NCI-H526 treated with DMSO at 0.1 percent for 48 hours (cell line): ENCODE results near the gene APOBEC3F.
"Not testable (repeated sequence)": the region's sequence is repeated elsewhere in the genome, so short reads cannot be mapped to it uniquely, and the experiment has no call there.

Source experiments
- DNase-seq: peaks from one replicate; lab custom pipeline; 2025; lab: John Stamatoyannopoulos, UW

The APOBEC3F gene

DNA sequence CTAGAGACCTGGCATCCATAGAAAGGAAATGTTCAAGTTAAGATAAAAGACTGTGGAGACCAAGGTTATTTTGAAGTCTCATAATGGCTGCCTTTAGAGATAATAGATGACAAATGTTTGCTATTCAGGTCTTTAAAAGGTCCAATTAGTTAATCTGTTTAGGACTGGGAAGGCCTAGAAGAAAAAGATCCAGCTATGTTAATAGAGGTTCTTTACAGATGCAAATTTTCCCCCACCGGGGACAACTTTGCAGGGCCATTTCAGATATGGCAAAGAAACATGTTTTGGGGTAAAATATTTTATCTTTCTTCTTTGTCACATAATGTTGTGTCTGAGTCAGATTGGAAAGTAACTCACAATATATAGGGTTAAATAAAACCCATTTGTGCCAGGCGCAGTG lies 33.3 kb downstream of the APOBEC3F start:
- no peak for DNase-seq

DNA sequence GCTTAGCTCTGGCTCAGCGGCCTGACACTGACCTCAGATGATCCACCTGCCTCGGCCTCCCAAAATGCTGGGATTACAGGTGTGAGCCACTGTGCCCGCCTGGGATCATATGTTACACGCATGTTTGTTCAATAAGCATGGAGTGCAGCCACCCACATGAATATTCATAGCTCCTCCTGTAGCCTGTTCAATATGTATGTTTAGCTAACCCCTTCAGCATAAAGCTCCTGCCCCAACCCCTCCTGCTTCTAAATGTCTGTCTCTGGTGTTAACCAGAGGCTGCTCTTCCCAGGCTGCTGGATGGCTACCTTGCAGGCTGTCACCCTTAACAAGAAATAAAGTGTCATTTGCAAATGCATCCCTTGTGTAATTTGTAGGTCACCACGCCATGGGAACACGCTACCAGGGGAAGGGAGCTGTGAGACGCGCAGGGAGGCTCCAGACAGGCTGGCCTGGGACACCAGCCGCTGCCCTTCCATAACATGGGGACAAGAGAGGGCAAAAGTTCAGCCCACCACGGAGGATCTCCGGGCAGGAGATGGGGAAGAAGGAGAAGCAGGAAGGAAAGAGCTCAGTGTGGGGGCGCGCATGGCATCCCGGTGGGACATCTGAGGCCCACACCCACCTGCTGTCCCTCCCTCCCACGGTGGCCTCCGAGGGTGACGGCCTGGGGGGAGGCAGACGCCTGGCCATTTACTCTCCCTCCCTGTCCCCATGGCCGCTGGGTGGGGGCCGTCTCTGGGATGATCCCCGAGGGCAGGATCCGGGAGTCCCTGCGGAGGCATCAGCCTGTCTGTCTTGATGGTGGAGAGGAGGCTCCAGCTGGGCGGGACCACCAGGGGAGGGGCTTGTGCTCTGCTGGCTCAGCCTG lies 35.7 kb downstream of the APOBEC3F start:
- peak; percentile 1 for DNase-seq

DNA sequence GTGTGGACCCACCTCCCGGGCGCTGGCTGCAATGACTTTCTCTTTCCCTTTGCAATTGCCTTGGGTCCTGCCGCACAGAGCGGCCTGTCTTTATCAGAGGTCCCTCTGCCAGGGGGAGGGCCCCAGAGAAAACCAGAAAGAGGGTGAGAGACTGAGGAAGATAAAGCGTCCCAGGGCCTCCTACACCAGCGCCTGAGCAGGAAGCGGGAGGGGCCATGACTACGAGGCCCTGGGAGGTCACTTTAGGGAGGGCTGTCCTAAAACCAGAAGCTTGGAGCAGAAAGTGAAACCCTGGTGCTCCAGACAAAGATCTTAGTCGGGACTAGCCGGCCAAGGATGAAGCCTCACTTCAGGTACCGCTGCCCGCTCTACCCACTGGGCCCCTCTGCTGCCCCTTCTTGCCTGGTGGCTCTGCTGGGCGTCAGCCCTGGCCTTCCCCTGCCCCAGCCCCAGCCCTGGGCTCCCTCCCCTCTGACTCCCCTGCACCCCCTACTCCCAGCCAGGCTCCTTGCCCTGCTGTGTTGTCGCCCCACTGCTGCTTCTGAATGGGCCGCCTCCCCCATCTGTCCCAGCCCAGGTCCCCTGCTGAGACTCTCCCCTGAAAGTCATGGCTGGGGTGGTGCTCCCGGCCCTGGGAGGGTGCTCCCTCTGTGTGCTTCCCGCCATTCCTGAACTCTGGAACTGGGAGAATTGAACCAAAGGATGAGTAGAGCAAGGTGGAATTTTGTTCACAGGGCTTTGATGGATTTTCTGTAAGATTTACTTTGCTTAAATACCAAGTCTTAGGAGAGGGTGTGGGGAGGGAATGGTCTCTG lies 36.6 kb downstream of the APOBEC3F start, which contains the start of gene APOBEC3G:
APOBEC3G (plus strand) TSS at position 250 of the 815 bp plus-strand sequence; CDS start at position 337, 87 bp downstream.
- DNase-seq, result not testable (repeated sequence)

DNA sequence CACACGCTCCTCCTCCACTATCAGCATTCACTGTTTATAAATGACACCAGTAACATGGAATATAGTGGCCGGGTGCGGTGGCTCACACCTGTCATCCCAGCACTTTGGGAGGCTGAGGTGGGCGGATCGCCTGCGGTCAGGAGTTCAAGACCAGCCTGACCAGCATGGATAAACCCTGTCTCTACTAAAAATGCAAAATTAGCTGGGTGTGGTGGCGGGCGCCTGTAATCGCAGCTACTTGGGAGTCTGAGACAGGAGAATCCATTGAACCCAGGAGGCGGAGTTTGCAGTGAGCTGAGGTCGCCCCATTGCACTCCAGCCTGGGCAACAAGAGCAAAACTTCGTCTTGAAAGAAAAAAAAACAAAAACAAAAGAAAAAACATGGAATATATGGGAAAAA lies 37.2 kb downstream of the APOBEC3F start:
- not testable (repeated sequence) for DNase-seq

DNA sequence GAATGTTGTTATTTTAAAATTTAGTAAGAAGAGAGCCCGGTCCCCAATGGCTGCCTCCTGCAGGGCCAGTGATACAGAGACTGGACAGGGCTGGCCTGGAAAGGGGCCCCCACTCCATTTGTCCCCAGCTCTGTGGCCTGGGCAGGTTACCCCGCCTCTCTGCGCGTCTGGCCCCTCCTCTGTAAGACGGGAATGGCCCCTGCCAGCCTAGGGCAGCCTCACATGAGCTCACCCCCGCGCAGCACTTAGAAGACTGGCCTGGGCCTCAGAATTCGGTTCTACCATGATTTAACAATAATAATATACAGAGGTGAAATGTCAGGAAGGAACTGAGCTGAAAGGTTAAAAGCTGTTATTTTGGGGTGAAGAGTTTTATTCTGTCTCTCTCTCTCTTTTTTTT lies 37.7 kb downstream of the APOBEC3F start:
- no peak for DNase-seq

DNA sequence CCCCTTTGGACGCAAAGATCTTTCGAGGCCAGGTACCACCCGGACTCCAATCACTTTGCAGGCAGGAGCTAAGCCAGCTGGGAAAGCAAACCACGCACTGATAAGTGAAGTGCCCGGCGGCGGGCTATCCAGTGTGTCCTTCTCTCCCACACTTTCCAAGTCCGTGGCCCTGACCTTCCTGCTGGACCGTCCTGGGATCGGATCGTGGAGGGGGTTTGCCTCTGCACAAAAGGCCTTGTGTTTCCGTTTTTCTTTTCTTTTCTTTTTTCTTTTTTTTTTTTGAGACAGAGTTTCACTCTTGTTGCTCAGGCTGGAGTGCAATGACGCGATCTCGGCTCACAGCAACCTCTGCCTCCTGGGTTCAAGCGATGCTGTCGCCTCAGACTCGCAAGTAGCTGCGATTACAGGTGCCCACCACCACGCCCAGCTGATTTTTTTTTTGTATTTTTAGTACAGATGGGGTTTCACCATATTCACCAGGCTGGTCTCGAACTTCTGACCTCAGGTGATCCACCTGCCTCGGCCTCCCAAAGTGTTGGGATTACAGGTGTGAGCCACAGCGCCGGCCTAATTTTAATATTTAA lies 38.5 kb downstream of the APOBEC3F start:
- not testable (repeated sequence) for DNase-seq

DNA sequence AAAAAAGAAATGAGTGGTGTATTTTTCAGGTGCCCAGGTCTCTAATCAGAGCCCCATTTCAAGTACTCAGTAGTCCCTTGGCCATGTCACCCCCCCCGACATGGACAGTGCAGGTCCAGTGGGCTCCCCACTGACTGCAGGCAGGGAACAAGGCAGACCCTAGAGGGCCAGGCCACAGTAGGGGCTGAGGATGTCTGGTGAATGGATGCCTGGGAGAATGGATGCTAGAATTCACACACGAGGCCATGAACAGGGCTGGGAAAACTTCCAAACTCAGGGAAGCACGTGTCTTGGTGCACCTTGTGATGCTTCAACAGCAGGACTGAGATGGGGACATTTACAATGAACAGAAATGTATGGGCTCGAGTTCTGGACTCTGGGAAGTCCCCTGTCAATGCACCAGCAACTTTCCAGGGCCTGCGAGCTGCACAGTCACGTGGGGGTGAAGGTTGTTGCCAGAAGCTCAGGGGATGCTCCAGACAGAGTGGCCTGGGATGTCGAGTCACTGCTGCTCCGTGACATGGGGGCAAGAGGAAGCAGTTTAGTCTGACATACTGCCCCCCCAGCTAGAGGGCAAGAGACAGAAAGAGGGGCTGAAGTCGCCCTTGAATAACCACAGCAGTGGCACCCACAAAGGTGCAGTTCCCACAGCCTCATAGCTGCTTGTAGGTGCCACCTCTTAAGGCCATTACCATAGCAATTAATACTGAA lies 39.5 kb downstream of the APOBEC3F start:
- no peak for DNase-seq

DNA sequence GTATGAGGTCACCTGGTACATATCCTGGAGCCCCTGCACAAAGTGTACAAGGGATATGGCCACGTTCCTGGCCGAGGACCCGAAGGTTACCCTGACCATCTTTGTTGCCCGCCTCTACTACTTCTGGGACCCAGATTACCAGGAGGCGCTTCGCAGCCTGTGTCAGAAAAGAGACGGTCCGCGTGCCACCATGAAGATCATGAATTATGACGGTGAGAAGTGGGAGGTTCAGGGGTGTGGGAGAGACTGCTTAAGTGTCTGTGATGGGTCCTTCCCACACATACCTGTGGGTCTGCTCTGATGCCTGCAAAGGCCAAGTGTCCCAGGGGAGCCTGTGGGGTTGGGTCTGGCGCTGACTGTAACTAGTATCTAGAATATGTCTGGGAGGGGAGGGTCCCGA lies 40.4 kb downstream of the APOBEC3F start:
- DNase-seq, result no peak

DNA sequence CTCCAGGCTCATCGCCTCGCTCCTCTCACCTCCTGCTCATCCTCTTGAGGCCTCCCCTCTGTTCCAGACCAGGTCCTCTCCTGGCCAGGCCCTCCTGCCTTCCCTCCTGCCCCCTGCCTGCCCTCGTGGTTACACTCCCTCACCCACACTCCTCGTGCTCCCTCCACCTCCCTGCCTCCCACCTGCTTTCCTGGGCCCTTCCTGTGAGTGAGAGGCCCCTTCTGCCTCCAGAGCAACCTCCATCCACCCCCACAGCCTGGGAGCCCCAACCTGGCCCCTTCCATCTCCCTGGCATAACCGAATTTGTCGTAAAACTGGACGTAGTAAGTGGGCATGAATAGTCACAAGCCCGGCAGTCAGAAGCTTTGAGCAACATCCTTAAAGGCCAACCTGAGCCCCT lies 40.9 kb downstream of the APOBEC3F start:
- no peak for DNase-seq

DNA sequence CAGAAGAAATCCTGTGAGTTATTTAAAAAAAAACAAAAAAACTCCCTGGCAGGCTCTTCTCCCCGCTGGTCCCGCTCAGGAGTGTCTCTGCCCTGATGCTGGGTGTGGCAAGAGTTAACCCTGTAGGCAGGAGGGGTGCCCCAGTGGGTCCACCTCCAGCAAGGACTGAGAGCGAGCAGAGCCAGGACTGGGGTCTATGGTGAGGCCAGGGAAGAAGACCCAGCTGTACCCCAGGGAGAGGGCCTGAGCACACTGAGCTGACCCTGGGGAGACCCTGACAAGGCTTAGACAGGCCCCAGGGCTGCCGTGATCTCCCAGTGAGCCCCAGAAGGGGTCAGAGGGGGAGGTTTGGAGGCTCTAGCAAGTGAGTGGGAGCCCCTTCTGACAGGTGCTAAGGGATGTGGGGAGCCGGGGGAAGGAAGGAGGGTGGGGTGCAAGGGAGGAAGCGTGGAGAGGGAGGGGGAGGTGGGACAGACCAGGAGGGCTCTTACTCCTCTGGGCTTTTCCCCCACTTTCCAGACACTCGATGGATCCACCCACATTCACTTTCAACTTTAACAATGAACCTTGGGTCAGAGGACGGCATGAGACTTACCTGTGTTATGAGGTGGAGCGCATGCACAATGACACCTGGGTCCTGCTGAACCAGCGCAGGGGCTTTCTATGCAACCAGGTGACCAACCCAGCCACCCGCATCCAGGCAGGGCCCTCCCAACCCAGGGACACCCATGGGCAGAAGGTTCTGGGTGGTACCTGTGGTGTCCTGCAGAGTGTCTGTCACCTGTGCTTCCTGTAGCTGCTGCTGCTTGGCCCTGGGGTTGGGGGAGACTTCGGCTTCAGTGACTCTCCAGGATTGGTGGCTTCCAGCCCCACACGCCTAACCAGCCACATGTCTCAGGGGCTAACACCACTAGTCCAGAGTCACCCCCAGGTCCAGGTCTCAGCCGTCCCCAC lies 42.8 kb downstream of the APOBEC3F start:
- DNase-seq, result no peak

DNA sequence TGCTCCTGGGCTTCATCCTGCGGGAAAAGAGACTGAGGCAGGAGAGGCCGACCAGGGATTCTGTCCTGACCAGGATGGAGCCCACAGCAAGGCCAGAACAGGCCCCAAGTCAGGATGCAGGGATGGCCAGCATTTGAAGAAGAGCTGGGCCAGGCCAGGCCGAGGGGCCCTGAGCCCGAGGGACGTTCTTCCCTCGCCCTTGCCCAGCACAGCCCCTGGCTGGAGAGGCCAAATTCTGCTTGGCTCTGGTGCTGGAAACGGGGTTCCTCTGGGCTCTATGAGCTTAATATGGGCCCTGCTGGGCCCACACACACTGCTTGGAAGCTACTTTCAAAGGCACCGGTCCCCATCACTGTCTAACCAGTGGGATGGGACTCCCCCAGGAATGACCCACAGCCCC lies 44.0 kb downstream of the APOBEC3F start:
- DNase-seq, result no peak

DNA sequence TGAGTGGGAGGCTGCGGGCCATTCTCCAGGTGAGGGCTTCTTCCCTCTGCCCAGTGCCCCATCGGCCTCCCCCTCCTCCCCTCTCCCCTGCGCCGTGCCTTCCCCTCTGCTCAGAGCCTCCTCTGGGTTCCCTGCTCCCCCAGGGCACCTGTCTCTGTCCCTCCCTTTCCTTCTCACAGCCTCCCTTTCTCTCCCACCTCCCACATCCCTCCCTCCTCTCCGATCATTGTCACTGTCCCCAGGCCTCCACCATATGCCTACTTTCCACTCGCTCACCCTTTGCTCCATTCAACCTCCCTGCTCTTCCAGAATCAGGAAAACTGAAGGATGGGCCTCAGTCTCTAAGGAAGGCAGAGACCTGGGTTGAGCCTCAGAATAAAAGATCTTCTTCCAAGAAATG lies 46.4 kb downstream of the APOBEC3F start:
- DNase-seq, result no peak

DNA sequence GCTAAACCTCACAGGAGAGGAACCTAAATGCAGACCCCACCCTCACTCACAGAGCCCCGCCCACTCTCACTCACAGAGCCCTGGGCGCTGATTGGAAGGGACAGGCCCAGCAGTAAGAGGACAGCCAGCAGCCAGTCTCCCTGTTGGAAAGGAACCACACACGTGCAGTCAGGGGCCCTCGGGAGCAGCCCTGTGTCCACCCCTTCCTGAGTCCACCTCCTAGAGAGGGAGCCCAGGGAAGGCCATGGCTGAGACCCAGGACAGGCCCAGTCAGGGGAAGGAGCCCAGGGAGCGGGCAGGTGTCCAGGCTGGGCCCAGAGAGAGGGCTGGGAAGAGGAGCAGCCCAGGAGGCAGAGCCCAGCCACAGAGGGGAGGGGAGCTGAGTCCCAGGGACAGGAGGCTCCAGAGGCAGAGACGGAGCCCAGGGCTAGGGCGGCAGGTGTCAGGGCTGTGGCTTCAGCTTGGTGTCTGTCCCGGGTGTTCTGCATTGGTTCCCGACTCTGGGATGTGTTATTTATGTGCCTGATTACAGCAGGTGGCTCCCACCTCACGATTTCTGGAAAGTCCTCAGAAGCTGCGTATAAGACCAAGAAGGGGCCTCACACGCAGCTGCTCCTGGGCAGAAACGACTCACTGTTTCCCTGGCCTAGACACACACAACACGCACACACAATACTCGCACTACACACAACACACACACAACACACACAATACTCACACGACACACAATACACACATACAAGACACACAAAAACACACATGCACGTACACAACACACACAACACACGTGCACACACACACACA lies 47.4 kb downstream of the APOBEC3F start:
- DNase-seq, result no peak

DNA sequence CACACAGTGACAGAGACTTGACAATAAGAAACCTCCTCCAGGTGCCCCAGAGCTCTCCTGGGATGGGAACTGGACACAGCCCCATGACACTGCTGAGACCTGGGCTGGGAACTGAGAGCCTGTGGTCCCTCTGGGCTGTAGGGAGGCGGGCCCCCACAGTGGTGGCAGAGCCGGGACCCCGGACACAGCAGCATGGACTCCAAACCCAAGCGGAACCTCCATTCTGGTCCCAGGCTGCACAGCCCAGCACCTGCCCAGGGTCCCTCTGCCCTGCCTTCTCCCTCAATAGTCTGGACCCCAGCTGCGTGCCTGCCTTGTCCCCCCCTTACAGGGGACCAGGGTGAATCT lies 48.0 kb downstream of the APOBEC3F start:
- no peak for DNase-seq

DNA sequence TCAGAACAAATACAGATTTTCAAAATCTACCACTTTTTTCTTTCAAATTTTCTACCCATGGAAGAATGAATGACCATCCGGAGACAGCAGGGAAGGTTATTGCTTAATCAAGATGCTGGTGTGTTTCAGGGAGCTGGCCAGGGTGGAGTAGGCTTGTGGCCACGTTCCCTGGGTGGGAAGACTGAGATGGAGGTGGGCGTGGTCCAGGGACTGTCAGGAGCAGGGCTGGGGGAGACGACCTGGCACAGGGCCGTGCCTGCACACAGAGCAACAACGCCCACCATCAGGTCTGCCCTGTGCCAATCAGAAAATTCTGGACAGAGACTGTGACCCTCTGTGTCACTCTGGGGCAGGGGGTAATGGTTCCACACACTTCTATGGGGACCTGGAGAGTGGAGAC lies 49.3 kb downstream of the APOBEC3F start:
- DNase-seq, result no peak

DNA sequence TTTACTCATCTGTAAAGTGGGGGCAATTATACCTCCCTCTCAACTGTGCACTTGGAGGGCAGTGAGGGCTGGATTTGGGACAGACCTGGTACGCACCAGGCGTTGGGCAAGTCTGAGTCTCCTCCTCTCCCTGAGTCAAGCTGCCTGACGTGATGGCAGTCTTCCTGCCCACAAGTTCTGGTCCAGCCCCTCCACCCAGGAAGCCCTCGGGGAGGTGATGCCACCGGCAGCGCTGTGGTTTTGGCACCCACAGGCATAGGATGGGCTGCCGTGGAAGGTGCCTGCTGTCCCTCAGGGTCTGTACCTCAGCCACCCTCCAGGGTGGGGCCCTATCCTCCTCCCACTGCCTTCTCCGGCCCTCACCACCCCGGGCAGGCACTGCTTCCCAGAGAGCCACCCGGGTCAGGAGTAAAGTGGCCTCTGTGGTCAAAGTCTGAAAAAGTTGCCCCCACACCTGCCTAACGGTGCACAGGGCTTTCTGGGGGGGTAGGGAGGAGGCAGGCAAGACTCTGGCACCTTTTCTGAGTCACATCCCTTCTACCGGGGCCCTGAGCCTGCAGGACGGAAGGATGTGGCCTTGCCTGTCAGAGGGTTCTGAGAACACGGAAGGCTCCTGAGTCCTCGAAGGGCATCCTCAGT lies 49.9 kb downstream of the APOBEC3F start:
- DNase-seq, result no peak

DNA sequence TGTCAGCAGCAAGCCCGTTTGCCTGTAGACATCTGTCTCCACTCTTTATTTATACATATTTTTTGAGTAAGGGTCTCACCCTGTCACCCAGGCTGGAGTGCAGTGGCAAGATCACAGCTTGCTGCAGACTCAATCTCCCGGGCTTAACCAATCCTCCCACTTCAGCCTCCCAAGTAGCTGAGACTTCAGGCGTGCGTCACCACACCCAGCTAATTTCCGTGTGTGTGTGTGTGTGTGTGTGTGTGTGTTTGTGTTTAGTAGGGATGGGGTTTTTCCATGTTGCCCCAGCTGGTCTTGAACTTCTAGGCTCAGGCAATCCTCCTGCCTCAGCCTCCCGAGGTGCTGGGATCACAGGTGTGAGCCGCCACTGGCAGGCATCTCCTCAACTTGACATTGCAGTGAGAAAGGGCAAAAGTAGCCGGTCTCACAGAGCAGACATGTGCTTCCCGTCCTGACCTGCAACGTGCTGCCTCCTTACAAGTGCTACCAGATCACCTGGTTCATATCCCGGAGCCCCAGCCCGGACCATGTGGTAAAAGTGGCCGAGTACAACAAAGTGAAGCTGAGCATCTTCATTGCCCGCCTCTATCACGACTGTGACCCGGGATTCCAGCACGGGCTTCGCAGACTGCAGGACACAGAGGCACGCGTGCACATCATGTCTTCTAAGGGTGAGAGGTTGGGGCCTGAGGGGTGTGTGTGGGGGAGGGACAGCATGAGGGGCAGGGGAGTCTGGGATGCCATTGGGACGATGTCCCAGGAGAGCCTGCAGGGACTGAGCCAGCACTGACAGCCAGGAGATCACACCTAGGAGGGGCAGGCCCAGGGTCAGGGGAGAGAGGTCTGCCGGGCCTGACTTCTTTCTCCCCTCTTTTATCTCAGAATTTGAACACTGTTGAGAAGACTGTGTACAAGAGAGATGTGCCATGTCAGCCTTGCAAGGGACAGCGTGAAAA lies 50.7 kb downstream of the APOBEC3F start:
- DNase-seq, result no peak

DNA sequence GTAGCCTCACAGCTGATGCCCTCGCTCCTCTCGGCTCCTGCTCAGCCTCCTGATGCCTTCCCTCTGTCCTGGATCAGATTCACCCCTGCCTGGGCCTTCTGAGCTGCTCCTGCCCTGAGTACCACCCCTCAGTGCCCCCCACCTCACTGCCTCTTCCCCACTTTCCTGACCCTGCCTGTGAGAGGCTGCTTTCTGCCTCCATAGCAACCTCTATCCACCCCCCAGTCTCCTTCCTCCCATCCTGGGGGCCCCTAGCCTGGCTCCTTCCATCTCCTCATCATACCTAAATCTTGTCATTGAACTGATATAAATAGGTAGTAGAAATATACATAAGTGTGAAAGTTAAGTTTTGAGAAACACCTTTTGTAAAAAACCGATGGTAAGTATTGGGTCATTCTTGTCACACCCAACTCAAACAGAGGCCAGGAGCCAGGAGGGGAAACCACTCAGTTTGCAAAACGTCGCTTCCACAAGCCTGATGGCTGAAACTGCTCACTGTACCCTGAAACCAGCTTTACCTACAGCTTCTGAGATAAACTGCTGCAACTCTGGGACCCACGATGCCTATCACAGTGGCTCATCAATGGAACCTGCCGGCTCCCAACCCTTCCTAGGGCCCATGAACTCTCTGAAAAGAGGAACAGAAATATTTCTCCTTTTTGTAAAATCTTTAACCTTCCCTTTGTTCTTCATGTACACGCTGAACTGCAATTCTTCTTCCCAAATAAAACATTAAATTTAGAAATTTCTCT lies 51.6 kb downstream of the APOBEC3F start:
- DNase-seq, result no peak
